Ectodermal cell (in vitro differentiated cells): Measurements from ENCODE around the gene VEGFD. TPM values are rescaled to one million over a fixed set of nuclear protein-coding genes. Genes with fewer than 3 reads are reported as not detected.

Experiments
- H3K27ac ChIP-seq: 2 replicates; pipeline ENCODE4 v1.7.0; 2013; ENCODE audit warnings: mild to moderate bottlenecking, low read depth, low read length; ENCODE audit not compliant: insufficient read depth, poor library complexity, severe bottlenecking
- H3K27me3 ChIP-seq: 2 replicates; pipeline ENCODE4 v1.7.0; 2013; ENCODE audit warnings: mild to moderate bottlenecking, low read length; ENCODE audit not compliant: insufficient read depth, control insufficient read depth, poor library complexity, severe bottlenecking
- H3K36me3 ChIP-seq: one replicate; pipeline ENCODE4 v1.7.0; 2013; ENCODE audit warnings: low read length; ENCODE audit not compliant: control insufficient read depth, insufficient read depth
- H3K4me1 ChIP-seq: one replicate; pipeline ENCODE4 v1.7.0; 2013; ENCODE audit warnings: low read length; ENCODE audit not compliant: control insufficient read depth, insufficient read depth
- H3K4me3 ChIP-seq: 2 replicates; pipeline ENCODE4 v1.7.0; 2013; ENCODE audit warnings: low read depth, low read length, control low read depth; ENCODE audit not compliant: insufficient read depth
- H3K9me3 ChIP-seq: 2 replicates; pipeline ENCODE4 v1.7.0; 2013; ENCODE audit warnings: mild to moderate bottlenecking, low read length, moderate library complexity; ENCODE audit not compliant: control insufficient read depth
- WGBS, 2 experiments: methylation state at CpG; one replicate each; pipeline ENCODE4 v1.1.7; 2013; ENCODE audit warnings: missing lambda C conversion rate in 2 of 2; 5-methylcytosine and 5-hydroxymethylcytosine counted together
- polyA plus RNA-seq, 4 experiments: library from polyadenylated mRNA; stranded (reverse); fragments of 50-300 nt; gene quantifications; one replicate each; pipeline ENCODE4 v1.2.3, GENCODE V29; 2013

The VEGFD gene, protein sequence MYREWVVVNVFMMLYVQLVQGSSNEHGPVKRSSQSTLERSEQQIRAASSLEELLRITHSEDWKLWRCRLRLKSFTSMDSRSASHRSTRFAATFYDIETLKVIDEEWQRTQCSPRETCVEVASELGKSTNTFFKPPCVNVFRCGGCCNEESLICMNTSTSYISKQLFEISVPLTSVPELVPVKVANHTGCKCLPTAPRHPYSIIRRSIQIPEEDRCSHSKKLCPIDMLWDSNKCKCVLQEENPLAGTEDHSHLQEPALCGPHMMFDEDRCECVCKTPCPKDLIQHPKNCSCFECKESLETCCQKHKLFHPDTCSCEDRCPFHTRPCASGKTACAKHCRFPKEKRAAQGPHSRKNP
- polyA plus RNA-seq (2013, experiment 1 of 4) = 1.1 TPM
- 0.37 TPM for polyA plus RNA-seq (2013, experiment 2 of 4)
- 0.37 TPM for polyA plus RNA-seq (2013, experiment 3 of 4)
- 0.45 TPM for polyA plus RNA-seq (2013, experiment 4 of 4)

DNA sequence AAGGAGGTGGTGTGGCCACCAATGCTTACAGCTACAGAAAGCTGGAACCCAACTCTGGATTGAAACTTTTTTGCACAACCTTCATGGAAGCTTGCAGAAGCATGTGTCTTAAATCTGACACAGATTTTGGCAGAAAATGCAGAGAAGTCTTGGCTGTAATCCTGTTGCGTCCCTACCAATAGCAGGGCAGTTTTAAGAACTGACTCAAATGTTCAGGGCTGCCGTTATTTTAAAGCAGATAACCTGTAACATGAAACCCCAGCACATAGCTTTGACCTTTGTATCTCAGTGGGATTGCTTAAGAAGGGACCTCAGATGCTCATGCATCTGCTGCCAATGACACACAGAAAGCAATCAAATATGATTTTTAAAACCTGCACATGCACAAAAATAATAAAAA is at the start of gene VEGFD:
Gene VEGFD, minus strand, starts transcription at position 110 of the 400 bp plus-strand sequence. CDS start 467 bp downstream, outside the sequence.
- 70 to 84% methylated on average over 2 of the region's 2 CpGs for WGBS, 2 experiments
- Histone ChIP-seq H3K4me1 (no peaks in the 10 kb centered on the region), H3K27me3 (no peaks in the 10 kb centered on the region), H3K36me3 (no peaks in the 10 kb centered on the region), H3K9me3 (no peaks in the 10 kb centered on the region), H3K27ac (no peak within 1 kb of the TSS), H3K4me3 (no peak within 1 kb of the TSS)

- H3K4me3 ChIP-seq = no peak overlapping the region
- no peak overlapping the region for H3K27ac ChIP-seq
- no peaks in the 10 kb centered on the region for H3K4me1 ChIP-seq
- H3K9me3 ChIP-seq = no peaks in the 10 kb centered on the region
- no peaks in the 10 kb centered on the region for H3K36me3 ChIP-seq
- no peaks in the 10 kb centered on the region for H3K27me3 ChIP-seq
- WGBS, 2 experiments = 83 to 88% methylated on average over 1 of the region's 1 CpG
Observed at GRCh38 chrX:15430584-15430983, 46.4 kb upstream of the VEGFD start.

DNA sequence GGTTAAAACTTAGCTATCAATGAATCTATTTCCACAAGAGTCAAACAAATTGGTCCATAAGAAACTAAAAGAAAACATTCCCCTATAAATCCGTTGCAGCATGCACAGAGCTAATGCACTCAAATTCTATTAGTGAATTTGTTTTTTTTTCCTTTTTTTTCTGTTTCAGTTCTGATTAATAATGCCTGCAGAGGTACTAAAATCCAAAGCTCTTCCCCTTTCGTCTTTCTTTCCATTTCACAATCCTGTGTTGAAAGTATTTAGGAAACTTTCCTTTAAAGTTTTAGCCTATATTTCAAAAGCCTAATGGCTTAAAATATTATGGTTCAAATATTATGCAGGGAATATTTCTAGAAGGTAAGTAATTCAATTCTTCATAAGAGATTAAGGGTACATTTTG is 45.9 kb upstream of the VEGFD start:
- H3K4me1 ChIP-seq = no peaks in the 10 kb centered on the region
- no peak overlapping the region for H3K27ac ChIP-seq
- H3K27me3 ChIP-seq = no peaks in the 10 kb centered on the region
- H3K4me3 ChIP-seq = no peak overlapping the region
- no peaks in the 10 kb centered on the region for H3K36me3 ChIP-seq
- H3K9me3 ChIP-seq = no peaks in the 10 kb centered on the region
- WGBS, 2 experiments = 100% methylated on average over 1 of the region's 2 CpGs; no CpG with 5 or more reads in 1 of the 2 experiments

- no peaks in the 10 kb centered on the region for H3K9me3 ChIP-seq
- H3K36me3 ChIP-seq = no peaks in the 10 kb centered on the region
- whole genome bisulfite sequencing, 2 experiments = 92 to 100% methylated on average over 1 of the region's 1 CpG
- no peak overlapping the region for H3K4me3 ChIP-seq
- no peak overlapping the region for H3K27ac ChIP-seq
- H3K4me1 ChIP-seq = no peaks in the 10 kb centered on the region
- no peaks in the 10 kb centered on the region for H3K27me3 ChIP-seq
Observed at GRCh38 chrX:15425024-15425423, 40.8 kb upstream of the VEGFD start.

GRCh38 chrX:15418707-15419181 is 34.5 kb upstream of the VEGFD start:
- H3K36me3 ChIP-seq = no peaks in the 10 kb centered on the region
- no peak overlapping the region for H3K4me3 ChIP-seq
- H3K9me3 ChIP-seq = no peaks in the 10 kb centered on the region
- H3K27ac ChIP-seq = no peak overlapping the region
- H3K4me1 ChIP-seq = no peaks in the 10 kb centered on the region
- H3K27me3 ChIP-seq = no peaks in the 10 kb centered on the region
- 80 to 92% methylated on average over 1 to 2 of the region's 3 CpGs for WGBS, 2 experiments

GRCh38 chrX:15418041-15418706 is 34.0 kb upstream of the VEGFD start:
- Histone ChIP-seq H3K4me1 (no peaks in the 10 kb centered on the region), H3K4me3 (no peak overlapping the region), H3K36me3 (no peaks in the 10 kb centered on the region), H3K27me3 (no peaks in the 10 kb centered on the region), H3K27ac (no peak overlapping the region), H3K9me3 (no peaks in the 10 kb centered on the region)
- 89 to 98% methylated on average over 4 to 6 of the region's 6 CpGs for WGBS, 2 experiments

DNA sequence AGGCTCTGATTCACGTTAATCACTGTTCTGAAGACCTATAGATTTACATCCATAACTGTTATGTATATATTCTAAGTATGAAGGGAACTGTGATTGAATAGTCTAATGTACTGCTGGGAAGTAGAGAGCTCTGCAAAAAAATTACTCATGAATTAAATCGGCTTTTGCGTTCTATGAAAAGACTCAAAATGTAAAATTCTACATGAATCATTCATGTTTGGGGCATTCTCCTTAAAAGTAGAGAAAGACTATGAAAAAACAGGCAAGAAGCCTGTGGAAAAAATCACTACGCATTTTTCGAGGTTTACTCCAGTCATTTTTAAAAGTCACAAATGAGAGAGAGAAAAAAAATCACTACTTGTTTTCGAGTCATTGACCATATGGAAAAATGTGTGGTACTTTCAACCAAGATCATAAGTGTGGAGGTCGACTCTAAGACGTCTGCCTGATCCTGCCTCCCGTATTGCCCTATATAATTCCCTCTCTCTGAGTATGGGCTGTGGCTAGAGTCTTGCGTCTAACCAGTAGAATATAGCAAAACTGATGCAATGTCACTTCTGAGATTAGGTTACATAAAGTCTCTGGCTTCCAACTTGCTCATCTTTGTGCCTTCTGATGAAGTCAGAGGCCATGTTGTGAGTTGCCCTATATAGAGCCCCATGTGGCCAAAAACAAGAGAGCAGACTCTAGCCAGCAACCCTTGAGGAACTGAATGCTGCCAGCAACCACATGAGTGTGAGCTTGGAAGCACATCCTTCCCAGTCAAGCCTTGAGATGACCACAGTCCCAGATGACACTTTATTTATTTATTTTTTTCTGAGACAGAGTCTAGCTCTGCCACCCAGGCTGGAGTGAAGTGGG is 32.1 kb upstream of the VEGFD start:
- no peaks in the 10 kb centered on the region for H3K27me3 ChIP-seq
- WGBS, 2 experiments = 96 to 97% methylated on average over 9 of the region's 10 CpGs
- H3K36me3 ChIP-seq = no peaks in the 10 kb centered on the region
- no peak overlapping the region for H3K27ac ChIP-seq
- no peaks in the 10 kb centered on the region for H3K9me3 ChIP-seq
- H3K4me1 ChIP-seq = peaks cover 4% of the 10 kb centered on the region
- H3K4me3 ChIP-seq = no peak overlapping the region

DNA sequence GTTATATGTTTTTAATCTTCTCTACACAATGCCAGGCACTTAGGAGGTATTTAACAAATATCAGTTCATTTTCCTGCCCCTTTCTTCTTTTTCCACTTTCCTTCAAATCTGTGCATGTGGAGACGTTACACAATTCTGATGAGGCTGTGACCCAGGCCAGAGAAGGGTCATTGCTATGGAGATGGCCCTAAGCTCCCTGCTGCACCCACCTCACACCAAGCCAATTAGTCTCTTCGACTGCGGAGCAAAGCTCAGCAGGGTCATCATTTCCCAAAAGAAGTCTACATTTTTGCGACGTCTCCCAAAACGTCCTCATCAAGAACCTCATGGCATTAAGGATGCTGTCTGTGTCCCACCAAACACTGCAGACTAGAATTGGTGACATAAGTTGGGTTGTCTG is 28.9 kb upstream of the VEGFD start:
- Histone ChIP-seq H3K27ac (no peak overlapping the region), H3K36me3 (no peaks in the 10 kb centered on the region), H3K4me1 (peaks cover 4% of the 10 kb centered on the region), H3K27me3 (no peaks in the 10 kb centered on the region), H3K4me3 (no peak overlapping the region), H3K9me3 (no peaks in the 10 kb centered on the region)
- 52 to 56% methylated on average over 6 of the region's 6 CpGs for WGBS, 2 experiments

DNA sequence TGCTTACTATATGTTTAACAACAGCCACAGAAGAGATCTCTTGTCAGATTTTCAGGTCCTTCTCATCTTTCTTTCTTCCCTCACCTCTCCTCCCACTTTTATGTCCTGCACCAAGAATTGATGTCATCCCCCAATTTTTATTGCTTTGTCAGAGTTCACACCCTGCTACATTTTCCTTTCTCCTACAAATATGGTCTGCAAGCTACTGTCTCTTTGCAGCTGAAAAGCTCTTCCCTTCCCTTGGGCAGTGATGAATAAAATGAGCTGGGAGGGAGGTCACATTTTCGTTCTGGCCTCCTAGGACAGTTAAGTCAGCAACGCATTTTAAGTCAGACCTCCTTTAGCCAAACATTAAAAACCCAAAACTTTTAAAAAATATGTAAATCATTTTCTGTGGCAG is 26.7 kb upstream of the VEGFD start:
- Histone ChIP-seq H3K4me3 (no peak overlapping the region), H3K27ac (no peak overlapping the region), H3K36me3 (no peaks in the 10 kb centered on the region), H3K9me3 (no peaks in the 10 kb centered on the region), H3K4me1 (peaks cover 4% of the 10 kb centered on the region), H3K27me3 (no peaks in the 10 kb centered on the region)
- WGBS, 2 experiments = 64 to 80% methylated on average over 1 to 2 of the region's 2 CpGs

DNA sequence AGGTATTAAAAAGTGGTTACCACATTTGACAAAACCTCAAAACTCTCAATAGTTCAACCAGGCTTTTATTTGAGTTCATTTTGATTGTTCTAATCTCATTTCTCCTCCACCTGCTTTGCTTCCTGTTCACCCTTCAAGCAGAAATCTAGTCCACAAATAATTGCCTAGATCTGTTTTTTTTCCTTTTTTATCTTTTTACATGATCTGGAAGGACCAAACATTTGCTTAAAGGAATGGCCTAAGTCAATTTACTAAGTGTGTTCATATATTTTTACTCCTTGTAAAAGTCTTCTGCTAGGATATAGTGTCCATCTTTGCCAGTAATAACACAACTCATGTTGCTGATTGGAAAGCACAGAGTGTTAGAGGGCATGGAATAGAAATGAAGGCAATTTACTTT is 26.2 kb upstream of the VEGFD start:
- no peaks in the 10 kb centered on the region for H3K9me3 ChIP-seq

More for the DNA sequence above, 26.2 kb upstream of the VEGFD start:
- H3K27me3 ChIP-seq = no peaks in the 10 kb centered on the region
- no peak overlapping the region for H3K27ac ChIP-seq
- no peaks in the 10 kb centered on the region for H3K36me3 ChIP-seq
- H3K4me3 ChIP-seq = no peak overlapping the region
- peaks cover 4% of the 10 kb centered on the region for H3K4me1 ChIP-seq
